Measurements from ENCODE around the gene CYTH3. TPM values are rescaled to one million over a fixed set of nuclear protein-coding genes. Genes with fewer than 3 reads are reported as not detected.

CYTH3 gene
- total RNA-seq, 1 experiment from 2014 or later, result 14.0 TPM

GRCh38 chr7:6273380-6273837 lies 985 bp upstream of the CYTH3 start:
- Histone ChIP-seq H3K27me3 (ENCODE audit: control insufficient read depth, insufficient read depth, low read length) (peaks cover 7% of the 10 kb centered on the region), H3K36me3 (replicated peaks; ENCODE audit: control insufficient read depth, insufficient read depth, low read length) (no peaks in the 10 kb centered on the region), H3K4me3 (ENCODE audit: insufficient read depth, low read depth, low read length) (no peak overlapping the region)
- peak; percentile 40 for DNase-seq

DNA sequence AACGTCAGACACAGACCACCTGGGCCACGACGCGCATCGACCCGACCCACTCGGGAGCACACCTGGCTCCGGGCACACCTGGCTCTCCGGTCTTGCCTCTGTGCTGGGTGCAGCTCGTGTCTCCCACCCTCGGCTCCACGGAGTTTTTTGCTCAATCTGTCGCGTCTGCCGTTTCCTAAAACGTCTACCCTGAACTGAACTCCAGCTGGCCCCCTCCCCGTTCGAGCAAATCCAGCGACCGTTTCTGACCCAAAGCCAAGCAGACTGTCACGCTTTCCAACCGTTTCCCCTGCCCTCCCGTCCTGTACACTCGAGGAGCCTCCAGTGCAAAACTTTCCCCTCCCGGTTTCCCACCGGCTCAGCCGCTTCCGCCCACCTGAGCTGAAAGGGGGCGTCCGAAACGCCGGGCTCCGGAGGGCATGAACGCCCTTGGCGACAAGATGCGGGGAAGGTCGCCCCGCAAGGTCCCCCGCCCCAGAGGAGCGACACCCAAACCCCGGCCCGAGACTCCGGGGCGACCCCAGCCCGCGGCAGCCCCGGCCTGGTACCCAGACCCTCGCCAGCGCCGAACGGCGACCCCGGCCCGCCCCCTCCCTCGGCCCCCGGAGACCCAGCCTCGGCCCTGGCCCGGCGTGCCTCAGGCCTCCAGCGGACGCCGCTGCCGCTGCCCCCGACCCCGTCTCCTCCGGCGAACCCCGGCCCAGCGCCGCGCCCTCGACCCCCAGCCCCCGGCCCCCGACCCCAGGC lies 557 bp downstream of the CYTH3 start:
- no peak for DNase-seq
- Histone ChIP-seq H3K36me3 (replicated peaks; ENCODE audit: control insufficient read depth, insufficient read depth, low read length) (no peaks in the 10 kb centered on the region), H3K4me3 (ENCODE audit: insufficient read depth, low read depth, low read length) (peak overlapping the region; percentile 74), H3K27me3 (ENCODE audit: control insufficient read depth, insufficient read depth, low read length) (peaks cover 7% of the 10 kb centered on the region)

GRCh38 chr7:6271060-6271658 lies 1.3 kb downstream of the CYTH3 start:
- DNase-seq, result peak; percentile 50
- Histone ChIP-seq H3K4me3 (ENCODE audit: insufficient read depth, low read depth, low read length) (peak overlapping the region; percentile 74), H3K27me3 (ENCODE audit: control insufficient read depth, insufficient read depth, low read length) (peaks cover 7% of the 10 kb centered on the region), H3K36me3 (replicated peaks; ENCODE audit: control insufficient read depth, insufficient read depth, low read length) (no peaks in the 10 kb centered on the region)

DNA sequence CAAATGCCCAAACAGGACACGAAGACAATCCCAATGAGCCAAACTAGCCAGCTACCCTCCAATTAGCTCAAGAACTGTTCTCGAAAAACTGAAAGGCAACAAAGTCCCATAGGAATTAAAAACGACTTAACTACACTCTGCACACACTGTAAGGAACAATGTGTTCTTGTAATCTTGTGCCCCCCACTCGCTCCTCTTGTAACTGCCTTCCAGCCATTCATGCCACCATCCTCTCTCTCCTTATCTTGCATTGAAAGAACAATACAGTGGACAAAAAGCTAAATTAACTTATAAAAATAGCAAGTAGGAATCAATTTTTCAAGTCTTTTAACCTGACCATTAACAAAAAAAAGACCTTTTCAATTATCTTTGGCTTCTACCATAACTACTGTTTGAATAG lies 2.9 kb downstream of the CYTH3 start:
- Histone ChIP-seq H3K27me3 (ENCODE audit: control insufficient read depth, insufficient read depth, low read length) (peaks cover 7% of the 10 kb centered on the region), H3K36me3 (replicated peaks; ENCODE audit: control insufficient read depth, insufficient read depth, low read length) (no peaks in the 10 kb centered on the region), H3K4me3 (ENCODE audit: insufficient read depth, low read depth, low read length) (no peak overlapping the region)
- DNase-seq, result no peak

DNA sequence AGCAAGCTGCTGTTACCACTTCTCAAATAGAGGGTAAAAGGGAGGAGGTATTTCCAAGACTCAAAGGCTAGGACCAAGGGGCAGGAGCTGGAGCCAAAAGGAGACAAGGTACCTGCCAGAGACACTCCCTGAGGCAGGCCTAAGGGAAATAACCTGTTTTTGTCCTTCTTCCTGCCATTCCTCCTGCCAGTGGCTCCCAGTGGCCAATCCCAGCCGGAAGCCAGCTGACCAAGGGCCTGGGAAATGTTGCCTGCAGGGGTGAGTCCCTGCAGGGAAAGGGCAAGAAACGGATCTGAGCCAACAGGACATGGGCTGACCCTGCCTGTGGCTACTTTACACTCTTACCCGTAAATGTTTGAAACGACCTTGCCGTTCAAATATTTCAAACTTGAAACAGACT lies 3.5 kb downstream of the CYTH3 start:
- Histone ChIP-seq H3K36me3 (replicated peaks; ENCODE audit: control insufficient read depth, insufficient read depth, low read length) (no peaks in the 10 kb centered on the region), H3K27me3 (ENCODE audit: control insufficient read depth, insufficient read depth, low read length) (peaks cover 7% of the 10 kb centered on the region), H3K4me3 (ENCODE audit: insufficient read depth, low read depth, low read length) (no peak overlapping the region)
- peak; percentile 36 for DNase-seq

DNA sequence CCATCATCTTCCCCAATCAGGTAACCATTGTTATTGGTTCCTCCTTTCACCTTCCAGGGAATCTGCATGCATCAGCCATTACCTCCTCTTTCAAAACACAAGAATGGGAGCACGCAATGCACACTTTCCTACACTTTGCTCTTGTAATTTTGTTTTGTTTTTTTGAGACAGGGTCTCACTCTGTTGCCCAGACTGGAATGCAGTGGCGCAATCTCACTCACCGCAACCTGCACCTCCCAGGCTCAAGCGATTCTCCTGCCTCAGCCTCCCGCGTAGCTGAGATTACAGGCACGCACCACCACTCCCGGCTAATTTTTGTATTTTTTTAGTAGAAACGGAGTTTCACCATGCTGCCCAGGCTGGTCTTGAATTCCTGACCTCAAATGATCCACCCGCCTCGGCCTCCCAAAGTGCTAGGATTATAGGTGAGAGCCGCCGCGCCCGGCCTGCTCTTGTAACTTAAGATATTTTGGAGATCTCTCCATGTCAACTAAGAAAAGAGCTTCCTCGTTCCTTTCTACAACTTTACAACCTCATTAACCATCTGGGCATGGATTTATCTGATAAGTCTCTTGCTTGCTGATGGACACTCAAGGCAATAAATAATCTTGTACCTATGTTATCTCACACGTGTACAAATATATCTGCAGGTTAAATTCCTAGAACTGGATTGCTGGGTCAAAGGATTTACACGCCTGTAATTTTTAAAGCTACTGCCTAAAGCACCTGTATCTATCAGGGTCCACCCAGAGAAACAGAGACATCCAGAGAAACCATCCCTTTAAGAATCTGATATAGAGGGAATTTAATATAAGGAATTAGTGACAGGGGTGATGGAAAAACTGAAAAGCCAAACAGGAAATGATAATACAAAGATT lies 4.2 kb downstream of the CYTH3 start:
- Histone ChIP-seq H3K4me3 (ENCODE audit: insufficient read depth, low read depth, low read length) (no peak overlapping the region), H3K36me3 (replicated peaks; ENCODE audit: control insufficient read depth, insufficient read depth, low read length) (no peaks in the 10 kb centered on the region), H3K27me3 (ENCODE audit: control insufficient read depth, insufficient read depth, low read length) (peaks cover 7% of the 10 kb centered on the region)
- no peak for DNase-seq

GRCh38 chr7:6266699-6267098 lies 5.7 kb downstream of the CYTH3 start:
- no peaks in the 10 kb centered on the region for H3K36me3 ChIP-seq (replicated peaks; ENCODE audit: control insufficient read depth, insufficient read depth, low read length)
- H3K4me3 ChIP-seq (ENCODE audit: insufficient read depth, low read depth, low read length), result no peak overlapping the region
- DNase-seq, result no peak
- peaks cover 6% of the 10 kb centered on the region for H3K27me3 ChIP-seq (ENCODE audit: control insufficient read depth, insufficient read depth, low read length)

DNA sequence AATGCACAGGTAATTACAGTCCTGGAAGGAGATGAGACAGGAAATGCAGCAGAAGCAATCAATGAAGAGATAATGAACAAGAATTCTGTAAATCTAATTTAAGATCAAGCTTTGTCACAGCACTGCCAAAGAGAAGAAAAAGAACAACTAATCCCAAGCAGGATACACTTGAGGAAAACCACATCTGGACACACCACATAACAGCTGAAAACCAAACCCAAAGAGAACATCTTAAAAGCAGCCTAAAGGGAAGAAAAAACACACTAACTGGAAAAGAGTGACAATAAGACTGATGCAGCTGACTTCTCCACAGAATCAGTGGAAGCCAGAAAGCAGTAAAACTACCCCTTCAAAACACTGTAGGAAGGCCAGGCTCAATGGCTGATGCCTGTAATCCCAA lies 10.2 kb downstream of the CYTH3 start:
- Histone ChIP-seq H3K36me3 (replicated peaks; ENCODE audit: control insufficient read depth, insufficient read depth, low read length) (no peaks in the 10 kb centered on the region), H3K4me3 (ENCODE audit: insufficient read depth, low read depth, low read length) (no peak overlapping the region), H3K27me3 (ENCODE audit: control insufficient read depth, insufficient read depth, low read length) (no peaks in the 10 kb centered on the region)
- no peak for DNase-seq

DNA sequence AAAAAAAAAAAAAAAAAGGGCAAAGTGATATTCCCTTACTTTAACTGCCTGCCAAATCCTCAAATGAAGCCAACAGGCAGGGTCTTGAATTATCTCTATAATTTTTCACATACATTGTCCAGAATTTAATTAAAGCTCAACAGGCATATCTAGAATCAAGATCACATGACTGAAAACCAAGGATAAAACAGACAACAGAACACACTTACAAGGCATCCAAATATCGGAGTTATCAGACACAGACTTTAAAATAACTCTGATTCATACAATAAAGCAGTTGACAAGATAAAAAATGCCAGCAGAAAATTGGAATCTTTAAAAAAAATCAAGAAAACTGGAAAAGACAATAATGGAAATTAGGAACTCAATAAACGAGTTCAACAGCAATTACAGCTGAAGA lies 10.7 kb downstream of the CYTH3 start:
- DNase-seq, result no peak
- H3K36me3 ChIP-seq (replicated peaks; ENCODE audit: control insufficient read depth, insufficient read depth, low read length), result no peaks in the 10 kb centered on the region
- no peak overlapping the region for H3K4me3 ChIP-seq (ENCODE audit: insufficient read depth, low read depth, low read length)
- H3K27me3 ChIP-seq (ENCODE audit: control insufficient read depth, insufficient read depth, low read length), result no peaks in the 10 kb centered on the region

DNA sequence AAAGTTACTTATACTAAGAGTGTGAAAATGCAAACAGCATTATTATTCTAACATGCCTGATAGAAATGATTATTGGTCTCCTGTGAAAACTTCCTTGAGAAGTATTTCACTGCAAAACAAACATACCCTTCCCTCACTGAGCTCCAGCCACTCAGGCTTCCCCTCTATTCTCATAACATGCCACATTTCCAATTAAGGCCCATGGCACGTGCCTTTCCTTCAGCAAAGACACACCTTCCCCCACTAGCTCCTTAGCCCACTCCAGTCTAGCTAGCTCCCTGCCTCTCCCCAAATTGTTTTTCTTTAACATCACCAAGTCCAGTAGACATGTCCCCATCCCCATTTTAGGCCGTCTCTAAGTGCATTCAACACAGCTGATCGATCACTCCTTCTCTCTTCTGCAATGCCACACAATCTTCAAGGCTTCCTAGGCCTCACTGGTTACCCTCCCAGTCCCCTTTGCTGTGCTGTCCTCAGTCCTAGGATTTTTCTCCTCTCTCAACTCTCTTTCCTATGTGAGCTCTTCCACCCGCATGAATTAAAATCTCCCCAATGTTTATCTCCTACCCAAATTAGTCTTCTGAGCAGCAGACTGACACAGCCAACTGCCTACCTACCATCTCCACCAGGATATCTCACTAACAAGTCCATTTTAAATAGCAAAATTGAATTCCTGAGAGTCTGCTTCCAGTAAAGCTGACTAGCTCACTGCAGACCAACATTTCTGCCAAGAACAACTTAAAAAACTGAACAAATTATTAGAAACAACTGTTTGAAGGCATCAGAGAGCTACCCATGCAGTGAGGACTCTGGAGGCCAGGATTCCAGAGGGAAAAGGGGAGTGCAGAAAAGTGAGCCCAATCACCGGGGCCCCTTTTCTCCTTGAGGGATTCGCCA lies 11.9 kb downstream of the CYTH3 start:
- H3K27me3 ChIP-seq (ENCODE audit: control insufficient read depth, insufficient read depth, low read length), result no peaks in the 10 kb centered on the region; the same call in 1 of the 2 replicates
- H3K36me3 ChIP-seq (replicated peaks; ENCODE audit: control insufficient read depth, insufficient read depth, low read length), result no peaks in the 10 kb centered on the region
- no peak overlapping the region for H3K4me3 ChIP-seq (ENCODE audit: insufficient read depth, low read depth, low read length)
- no peak for DNase-seq

DNA sequence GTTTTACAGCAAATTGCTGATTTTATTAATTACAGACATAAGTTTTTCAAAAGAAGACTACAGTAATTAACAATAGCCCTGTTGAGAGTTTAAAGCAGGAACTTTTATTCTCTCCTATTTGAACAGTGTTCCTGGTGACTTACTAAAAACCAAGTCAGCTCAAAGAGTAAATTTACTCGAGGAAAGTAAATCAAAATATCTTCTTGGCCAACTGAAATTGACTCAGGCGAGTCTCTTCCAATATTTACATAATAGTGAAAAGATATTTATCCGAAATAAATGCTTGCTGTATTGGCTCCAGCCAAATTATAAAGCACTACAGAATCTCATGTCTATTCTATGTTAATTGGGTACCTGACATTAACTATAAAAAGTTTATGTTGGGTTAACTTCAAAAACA lies 13.2 kb downstream of the CYTH3 start:
- Histone ChIP-seq H3K36me3 (replicated peaks; ENCODE audit: control insufficient read depth, insufficient read depth, low read length) (no peaks in the 10 kb centered on the region), H3K27me3 (ENCODE audit: control insufficient read depth, insufficient read depth, low read length) (no peaks in the 10 kb centered on the region; the same call in 1 of the 2 replicates), H3K4me3 (ENCODE audit: insufficient read depth, low read depth, low read length) (no peak overlapping the region)
- no peak for DNase-seq

GRCh38 chr7:6258440-6259182 lies 13.8 kb downstream of the CYTH3 start:
- no peak overlapping the region for H3K4me3 ChIP-seq (ENCODE audit: insufficient read depth, low read depth, low read length)
- DNase-seq, result no peak
- no peaks in the 10 kb centered on the region for H3K36me3 ChIP-seq (replicated peaks; ENCODE audit: control insufficient read depth, insufficient read depth, low read length)
- no peaks in the 10 kb centered on the region; the same call in 1 of the 2 replicates for H3K27me3 ChIP-seq (ENCODE audit: control insufficient read depth, insufficient read depth, low read length)

DNA sequence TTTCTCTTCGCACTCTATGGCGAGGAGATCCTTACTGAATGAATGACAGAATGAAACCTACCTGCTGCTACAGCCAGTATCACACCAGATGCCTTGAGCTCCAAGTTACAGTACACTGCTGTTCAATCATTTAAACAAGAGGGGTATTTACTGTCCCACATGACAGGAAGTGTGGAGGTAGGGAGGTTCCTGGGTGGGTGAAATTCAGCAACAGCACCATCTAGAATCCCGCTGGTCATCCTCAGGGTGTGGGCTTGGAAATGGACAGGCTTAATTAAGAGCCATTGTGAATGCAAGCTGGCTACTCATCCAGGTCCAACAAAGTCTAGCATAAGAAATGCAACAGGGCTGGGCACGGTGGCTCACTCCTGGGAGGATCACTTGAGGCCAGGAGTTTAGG lies 14.7 kb downstream of the CYTH3 start:
- no peaks in the 10 kb centered on the region for H3K36me3 ChIP-seq (replicated peaks; ENCODE audit: control insufficient read depth, insufficient read depth, low read length)
- no peak overlapping the region for H3K4me3 ChIP-seq (ENCODE audit: insufficient read depth, low read depth, low read length)
- DNase-seq, result no peak
- H3K27me3 ChIP-seq (ENCODE audit: control insufficient read depth, insufficient read depth, low read length), result no peaks in the 10 kb centered on the region; the same call in 1 of the 2 replicates
